Gastrocnemius medialis (tissue), 4 donors: Measurements from ENCODE around the gene UTS2.

Source experiments
- CTCF ChIP-seq, 5 experiments: fragments of 450-650 bp in 3 of 5; fragments of 200-600 bp in 2 of 5; sonication (generic) in 2 of 5; IDR thresholded peaks in 4 of 5; conservative IDR thresholded peaks in 1 of 5; 1 replicate in 4 of 5; 2 replicates in 1 of 5; pipeline ENCODE4 v1.5.1; 2016 to 2019; ENCODE audit warnings: antibody characterized with exemption in 5 of 5, mild to moderate bottlenecking in 3 of 5, moderate library complexity in 3 of 5
- POLR2A ChIP-seq, 2 donors: fragments of 450-650 bp; IDR thresholded peaks; one replicate each; pipeline ENCODE4 v1.6.1; 2017; ENCODE audit warnings: antibody characterized with exemption in 2 of 2, mild to moderate bottlenecking in 2 of 2, moderate library complexity in 2 of 2

GRCh38 chr1:7850786-7851185 lies 2.1 kb downstream of the UTS2 start:
- TF ChIP-seq CTCF (IDR thresholded peaks at IDR 0.05 in 4 of 5, conservative IDR thresholded peaks at IDR 0.05 in 1 of 5) (no peak), POLR2A (IDR thresholded peaks at IDR 0.05) (no peak)
